Brain pericyte (primary cell): Measurements from ENCODE around the gene CDKAL1.
"Not testable (repeated sequence)": the region's sequence is repeated elsewhere in the genome, so short reads cannot be mapped to it uniquely, and the experiment has no call there.

ENCODE experiments used
- DNase-seq: peaks from one replicate; pipeline ENCODE4 v3.0.0-alpha.2; 2012; ENCODE audit warnings: low read depth, low spot score

The CDKAL1 gene

DNA sequence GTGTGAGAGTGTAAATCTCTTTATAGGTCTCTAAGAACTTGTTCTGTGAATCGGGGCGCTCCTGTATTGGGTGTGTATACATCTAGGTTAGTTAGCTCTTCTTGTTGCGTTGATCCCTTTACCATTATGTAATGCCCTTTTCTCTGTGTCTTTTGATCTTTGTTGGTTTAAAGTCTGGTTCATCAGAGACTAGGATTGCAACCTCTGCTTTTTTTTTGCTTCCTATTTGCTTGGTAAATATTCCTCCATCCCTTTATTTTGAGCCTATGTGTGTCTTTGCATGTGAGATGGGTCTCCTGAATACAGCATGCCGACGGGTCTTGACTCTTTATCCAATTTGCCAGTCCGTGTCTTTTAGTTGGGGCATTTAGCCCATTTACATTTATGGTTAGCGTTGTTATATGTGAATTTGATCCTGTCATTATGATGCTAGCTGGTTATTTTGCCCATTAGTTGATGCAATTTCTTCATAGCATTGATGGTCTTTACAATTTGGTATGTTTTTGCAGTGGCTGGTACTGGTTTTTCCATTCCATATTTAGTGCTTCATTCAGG is 60.1 kb downstream of the CDKAL1 start:
- DNase-seq = not testable (repeated sequence)

DNA sequence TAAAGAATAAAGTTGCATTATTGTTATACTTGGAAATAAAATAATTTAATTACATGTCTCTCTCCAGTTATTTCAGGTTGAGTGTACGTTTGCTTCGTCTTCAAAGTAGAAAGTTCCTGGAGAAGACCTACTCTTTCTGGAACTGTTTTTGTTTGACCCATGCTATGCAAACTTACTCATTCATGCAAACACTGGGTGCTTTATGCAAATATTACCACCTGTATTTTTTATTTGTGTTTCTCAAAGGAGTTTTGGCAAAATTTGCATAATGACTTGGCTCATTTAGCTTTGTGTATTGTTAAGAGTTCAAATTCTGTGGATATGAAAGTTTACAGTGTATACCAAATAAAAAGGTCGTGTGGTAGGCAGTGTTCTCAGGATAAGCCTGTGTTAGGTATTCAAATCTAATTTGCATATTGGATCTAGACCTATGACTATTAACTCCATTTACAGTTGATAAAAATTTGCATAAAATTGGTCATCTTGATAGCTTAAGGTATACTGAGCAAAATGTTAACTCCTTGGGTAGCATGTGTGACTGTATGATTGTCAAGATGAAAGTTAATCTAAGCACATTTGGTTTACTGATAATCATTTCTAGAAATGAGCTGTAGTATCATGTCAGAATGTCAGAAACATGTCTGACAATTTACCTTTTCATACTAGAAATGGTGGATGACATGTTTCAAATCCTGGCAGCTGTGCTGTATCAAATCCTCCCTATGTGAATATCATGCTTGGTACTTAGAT is 65.2 kb downstream of the CDKAL1 start:
- DNase-seq = no peak

DNA sequence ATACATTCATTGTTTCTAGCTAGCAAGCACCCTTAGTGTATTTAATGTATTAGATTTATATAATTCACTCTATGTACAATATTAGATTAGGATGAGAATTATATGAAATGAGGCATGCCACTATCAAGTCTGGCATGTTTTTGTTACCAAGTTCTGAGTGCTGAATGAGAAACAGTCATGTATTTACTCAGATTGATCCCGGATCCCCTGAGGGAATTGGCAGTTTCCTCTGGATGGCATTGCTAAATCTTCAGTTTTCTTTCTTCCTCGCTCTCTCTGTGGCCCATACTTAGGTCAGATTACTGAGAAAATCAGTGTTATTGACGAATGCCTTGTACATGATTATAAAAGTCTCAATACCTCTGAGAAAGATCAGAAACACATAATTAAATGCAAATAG is 66.6 kb downstream of the CDKAL1 start:
- DNase-seq = no peak

DNA sequence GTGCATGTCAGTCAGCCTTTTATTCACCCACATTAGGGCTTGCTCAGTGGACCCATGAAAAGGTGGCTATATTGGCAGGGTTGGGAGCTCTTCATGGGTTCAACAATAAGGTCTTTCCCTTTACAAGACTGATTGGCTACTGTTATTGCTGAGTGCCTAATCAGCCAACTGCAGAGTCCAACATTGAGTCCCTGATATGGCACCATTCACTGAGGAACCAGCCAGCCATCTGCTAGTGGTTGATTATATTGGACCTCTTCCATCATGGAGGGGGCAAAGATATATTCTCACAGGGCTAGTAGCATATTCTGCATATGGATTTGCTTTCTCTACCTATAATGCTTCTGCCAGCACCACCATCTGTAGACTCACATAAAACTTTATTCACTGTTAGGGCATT is 69.9 kb downstream of the CDKAL1 start:
- no peak for DNase-seq

DNA sequence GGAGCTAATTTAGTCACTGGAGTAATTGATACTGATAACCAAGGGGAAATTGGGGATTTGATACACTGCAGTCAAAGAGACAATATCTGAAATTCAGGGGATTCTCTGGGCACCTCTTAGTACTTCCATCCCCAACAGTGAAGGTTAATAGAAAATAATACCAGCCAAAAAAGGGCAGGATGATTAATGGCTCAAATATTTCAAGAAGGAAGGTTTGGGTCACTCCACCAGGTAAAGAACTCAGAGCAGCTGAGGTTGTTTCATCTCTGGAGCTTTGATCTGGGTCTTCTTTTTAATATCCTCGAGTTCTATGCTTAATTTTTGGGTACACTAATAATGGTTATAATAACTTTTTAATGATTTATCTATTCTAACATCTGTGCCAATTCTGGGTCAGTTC is 70.8 kb downstream of the CDKAL1 start:
- no peak for DNase-seq

DNA sequence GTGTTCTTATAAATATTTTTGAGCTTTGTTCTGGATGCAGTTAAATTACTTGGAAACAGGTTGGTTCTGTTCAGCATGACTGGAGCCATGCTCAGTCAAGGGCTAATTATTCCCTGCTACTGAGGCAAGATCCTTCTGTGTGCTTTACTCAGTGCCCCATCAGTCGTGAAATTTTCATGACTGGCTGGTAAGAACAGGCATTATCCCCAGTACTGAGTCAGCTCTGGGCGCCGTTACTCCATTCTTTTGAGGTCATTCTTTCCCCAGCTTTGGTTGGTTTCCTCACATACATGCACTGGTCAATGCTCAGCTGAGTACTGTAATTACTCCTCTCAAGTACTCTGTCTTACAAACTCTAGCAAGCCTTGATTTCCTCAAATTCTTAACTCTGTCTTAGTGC is 71.3 kb downstream of the CDKAL1 start:
- DNase-seq = no peak

DNA sequence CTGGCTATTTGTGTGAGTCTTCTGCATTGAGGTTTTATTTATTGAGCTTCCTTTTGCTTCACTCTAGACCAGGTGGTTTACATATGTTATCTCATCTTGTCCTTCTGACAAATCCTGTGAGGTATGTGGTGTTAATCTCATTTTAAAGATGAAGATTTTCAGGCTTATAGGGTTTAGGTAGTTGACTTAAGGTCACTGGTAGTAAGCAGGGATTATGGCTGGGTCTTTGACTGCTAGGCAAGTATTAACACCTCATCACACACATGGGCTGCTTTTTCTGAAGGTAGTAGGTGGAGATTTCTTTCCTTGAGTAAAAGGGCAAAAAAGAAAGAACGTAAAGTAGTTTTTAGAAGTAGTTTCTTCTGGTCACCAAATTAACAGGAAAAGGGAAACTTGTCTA is 72.6 kb downstream of the CDKAL1 start:
- DNase-seq = no peak

DNA sequence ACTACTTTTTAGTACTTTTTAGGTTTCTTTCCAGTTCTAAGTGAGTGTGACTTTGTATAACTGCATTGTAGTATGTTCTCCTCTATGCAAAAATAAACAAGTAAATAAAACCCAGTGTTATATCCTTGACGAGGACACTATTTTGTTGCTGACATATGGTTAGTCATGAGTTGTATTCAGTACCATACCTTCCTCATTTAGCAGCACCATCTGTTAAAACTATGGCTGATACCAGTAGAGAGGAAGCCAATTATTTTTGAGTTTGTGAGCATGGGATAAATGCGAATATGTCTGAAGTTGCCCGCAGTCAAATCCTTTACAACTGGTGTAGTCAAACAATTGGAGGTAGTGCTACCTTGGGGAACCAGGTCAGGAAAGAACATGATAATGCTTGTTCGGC is 74.1 kb downstream of the CDKAL1 start:
- DNase-seq = no peak

DNA sequence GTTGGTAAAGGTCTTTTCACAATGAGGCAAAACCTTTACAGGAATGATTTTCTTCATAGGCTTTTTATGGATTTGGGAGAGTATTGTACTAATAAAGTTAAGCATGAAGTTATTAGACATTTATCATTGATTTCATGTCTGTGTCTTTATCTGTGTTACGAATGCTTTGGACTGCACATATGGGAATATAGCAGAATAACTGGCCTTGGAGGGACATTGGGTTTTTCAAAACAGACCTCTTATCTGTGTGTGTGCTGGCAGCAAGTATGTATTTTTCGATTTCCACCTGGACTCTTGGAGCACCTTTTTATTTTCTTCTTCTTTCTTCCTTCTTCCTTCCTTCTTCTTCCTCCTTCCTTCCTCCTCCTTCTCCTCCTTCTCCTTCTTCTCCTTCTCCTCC is 74.6 kb downstream of the CDKAL1 start:
- no peak for DNase-seq

DNA sequence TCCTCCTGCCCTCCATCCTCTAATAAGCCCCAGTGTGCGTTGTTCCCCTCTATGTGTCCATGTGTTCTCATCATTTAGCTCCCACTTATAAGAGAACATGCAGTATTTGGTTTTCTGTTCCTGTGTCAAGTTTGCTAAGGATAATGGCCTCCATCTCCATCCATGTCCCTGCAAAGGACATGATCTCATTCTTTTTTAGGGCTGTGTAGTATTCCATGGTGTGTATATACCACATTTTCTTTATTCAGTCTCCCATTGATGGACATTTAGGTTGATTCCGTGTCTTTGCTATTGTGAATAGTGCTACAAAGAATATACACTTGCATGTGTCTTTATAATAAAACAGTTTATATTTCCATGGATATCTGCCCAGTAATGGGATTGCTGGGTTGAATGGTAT is 75.7 kb downstream of the CDKAL1 start:
- DNase-seq = not testable (repeated sequence)

DNA sequence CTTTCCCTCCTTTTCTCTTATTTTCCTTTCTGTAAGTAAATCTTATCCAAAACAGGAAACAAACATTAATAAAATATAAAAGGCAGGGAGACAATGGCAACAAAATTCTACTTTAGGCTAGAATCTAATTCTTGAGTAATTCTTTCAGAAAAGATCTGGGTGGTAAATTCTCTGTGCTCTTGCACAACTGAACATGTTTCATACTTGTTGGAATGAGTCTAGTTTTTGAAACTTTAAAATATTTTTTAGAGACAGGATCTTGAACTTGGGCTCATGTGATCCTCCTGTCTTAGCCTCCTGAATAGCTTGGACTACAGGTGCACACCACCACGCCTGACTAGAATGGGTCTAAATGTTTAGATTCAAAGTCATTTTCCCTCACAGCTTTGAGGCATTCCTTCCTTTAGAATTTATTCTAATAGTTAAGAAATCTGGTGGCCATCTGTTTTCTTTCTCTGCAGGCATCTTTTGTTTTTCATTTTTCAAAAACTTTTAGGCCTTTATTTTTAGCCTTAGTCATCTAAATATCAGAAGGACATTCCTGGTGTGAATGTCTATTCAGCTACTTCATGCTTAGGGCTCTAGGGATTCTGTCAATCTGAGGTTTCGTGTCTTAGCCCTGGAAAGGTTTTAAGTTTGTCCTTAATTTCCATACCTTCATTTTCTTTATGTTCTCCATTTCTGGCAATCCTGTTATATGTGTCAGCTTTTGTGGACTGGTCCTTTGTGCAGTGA is 76.5 kb downstream of the CDKAL1 start:
- DNase-seq = no peak

DNA sequence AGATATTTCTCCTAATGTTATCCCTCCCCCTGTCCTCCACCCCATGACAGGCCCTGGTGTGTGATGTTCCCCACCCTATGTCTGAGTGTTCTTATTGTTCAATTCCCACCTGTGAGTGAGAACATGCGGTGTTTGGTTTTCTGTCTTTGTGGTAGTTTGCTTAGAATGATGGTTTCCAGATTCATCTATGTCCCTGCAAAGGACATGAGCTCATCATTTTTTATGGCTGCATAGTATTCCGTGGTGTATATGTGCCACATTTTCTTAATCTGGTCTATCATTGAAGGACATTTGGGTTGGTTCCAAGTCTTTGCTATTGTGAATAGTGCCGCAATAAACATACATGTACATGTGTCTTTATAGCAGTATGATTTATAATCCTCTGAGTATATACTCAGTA is 83.3 kb downstream of the CDKAL1 start:
- not testable (repeated sequence) for DNase-seq

DNA sequence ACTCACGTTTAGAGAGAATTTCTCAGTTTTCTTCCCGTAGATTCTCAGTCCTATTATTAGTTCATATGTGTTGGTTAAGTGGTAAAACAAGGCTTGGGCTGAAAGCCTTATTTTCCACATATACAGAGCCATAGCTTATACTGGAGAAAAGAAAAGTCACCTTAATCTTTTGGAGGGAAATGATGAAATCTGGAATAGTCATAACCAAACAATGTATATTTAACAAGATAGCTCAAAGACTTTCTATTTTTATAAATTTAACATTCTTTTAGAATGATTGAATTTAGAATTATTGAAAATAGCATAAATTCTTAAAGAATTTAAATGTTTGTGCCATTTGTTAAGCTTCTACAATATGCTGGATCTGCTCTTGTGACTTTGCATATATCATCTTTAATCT is 85.8 kb downstream of the CDKAL1 start:
- DNase-seq = no peak

DNA sequence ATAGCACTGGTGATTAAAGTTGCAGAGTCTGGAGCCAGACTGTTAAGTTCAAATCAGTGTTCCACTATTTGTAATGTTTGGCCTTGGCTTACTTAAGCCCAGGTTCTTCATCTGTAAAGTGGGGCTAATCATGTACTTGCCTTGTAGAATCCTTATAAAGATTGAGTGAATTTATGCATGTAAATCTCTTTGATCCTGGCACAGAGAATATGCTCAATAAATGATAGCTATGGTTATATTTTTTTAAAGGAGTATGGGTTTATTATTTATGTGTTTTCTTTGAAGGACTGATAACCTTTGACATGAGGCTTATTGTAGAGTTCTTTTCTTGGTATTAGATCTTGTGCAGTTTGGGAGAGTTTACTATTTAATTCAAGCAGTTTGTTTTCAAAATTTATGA is 89.5 kb downstream of the CDKAL1 start:
- no peak for DNase-seq

DNA sequence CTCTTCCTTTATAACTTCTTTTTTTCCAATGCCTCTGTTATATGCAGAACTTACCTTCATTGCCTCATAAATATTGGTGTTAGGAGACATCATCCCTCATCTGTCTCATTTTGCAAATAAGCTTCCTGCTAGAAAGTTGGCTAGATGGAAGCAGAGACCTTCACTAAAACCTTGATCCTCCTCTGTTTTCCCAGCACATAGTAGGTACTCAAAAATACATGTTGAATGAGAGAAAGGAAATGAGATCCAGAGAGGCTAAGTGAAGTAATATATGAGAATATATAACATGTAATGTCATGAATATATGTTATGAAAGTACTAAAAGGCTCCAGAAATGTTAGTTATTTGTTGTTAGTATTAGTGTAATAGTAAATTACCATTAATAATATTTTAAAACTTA is 91.9 kb downstream of the CDKAL1 start:
- DNase-seq = no peak

DNA sequence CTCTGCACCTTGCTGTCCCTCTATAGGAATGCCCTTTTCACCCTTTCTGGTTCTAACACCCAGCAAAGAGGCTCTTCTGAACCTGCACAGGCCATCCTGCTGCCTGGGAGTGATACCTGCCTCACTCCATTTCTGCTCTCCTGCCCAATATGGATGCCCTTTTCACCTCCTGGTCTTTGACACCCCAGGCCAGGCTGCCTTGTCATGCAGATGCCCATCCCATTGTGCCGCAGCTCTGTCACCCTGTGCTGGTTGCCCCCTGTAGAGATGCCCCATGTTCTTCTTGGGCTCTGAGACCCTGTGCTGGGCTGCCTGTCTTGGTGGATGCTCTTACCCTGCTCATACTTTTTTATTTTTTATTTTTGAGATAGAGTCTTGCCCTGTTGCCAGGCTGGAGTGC is 95.3 kb downstream of the CDKAL1 start:
- no peak for DNase-seq

DNA sequence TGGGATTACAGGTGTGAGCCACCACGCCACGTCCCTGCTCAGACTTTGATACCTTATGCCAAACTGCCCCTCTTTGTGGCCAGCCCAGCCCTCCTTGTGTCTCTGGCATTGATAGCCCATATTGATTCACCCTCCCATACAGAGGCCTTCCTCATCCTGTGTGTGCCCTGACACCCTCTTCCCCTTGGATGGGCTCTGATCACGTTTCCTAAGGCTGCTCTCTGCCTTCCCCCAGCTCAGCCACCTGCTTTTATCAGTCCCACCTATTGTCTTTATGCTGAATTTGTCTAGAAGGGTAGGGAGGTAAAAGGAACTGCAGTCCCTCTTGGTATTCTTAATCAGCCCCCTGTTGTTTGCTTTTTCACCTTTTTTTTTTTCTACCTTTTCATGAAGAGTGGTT is 95.9 kb downstream of the CDKAL1 start:
- no peak for DNase-seq

DNA sequence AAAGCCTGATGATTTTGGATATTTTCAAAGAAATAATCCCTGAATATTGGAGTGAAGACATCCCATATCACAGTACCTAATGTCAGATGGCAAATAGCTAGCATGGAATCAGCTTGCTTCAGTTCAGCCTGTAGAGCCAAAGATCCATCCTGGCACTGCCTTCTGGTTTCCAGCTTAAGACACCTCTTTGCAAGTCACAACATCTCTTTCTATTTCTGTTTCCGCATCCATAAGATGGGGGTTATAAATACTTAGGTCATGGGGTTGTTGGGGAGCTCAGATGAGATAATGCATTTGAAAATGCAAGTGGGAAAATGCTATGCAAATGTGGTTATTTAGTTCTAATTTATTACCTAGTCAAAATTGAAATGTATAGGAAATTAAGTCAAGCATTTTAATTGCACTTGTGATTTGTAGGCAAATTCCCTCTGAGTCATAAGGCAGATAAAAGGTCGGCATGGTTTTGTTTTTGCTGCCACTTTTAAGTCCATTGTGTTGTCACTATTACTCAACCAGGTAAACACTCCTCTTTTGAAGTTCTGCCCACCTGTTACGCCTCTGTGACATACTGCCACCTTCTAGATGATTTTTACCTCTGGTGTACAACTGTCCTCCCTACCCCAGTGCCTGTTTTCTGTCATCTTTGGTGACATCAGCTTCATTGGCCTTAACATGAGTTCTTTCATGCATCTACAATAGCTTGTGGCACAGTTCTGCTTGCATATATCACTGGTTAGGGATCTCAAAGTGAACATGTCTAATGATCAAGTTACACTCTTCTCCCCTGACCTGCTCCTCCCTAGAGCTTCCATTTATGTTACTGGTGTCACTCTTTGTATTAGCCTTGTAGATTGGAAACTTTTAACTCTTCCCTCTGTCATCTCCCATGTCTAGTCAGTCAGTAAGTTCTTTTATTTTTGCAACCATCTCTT is 96.6 kb downstream of the CDKAL1 start:
- no peak for DNase-seq

DNA sequence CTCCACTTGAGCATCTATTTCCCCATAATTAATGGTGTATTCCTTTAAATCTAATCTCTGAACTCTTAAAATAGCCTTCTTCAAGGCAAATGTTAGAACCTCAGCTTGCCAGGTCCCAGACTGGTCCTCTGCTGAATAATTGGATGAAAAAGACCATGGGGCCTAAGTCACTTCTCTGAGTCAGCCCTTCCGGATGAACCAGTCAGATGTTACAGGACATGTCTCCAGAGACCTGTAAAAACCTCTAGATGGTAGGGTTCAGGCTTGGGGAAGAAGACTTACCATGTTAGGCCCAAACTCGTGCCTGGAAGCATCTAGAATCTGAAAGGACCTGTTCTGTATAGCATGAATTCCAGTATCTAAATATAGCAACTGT is 97.3 kb downstream of the CDKAL1 start:
- no peak for DNase-seq

DNA sequence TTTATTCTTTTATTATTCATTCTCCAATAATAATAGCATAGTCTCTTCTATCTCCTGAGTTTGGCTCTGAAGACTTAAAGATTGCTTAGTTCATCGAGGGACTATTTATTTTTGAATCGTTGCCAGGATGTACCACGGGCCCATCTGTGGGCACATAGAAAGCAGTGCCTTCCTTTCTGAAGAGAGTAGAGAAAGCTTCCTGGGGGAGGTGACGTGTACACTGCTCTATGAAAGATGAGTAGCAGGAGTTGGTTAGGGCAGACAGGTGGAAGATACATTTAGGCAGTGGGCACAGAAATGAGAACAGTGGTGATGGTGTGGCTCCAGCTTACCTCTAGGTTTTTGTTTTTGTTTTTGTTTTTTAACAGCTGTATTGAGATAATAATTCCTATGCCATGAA is 98.4 kb downstream of the CDKAL1 start:
- no peak for DNase-seq

DNA sequence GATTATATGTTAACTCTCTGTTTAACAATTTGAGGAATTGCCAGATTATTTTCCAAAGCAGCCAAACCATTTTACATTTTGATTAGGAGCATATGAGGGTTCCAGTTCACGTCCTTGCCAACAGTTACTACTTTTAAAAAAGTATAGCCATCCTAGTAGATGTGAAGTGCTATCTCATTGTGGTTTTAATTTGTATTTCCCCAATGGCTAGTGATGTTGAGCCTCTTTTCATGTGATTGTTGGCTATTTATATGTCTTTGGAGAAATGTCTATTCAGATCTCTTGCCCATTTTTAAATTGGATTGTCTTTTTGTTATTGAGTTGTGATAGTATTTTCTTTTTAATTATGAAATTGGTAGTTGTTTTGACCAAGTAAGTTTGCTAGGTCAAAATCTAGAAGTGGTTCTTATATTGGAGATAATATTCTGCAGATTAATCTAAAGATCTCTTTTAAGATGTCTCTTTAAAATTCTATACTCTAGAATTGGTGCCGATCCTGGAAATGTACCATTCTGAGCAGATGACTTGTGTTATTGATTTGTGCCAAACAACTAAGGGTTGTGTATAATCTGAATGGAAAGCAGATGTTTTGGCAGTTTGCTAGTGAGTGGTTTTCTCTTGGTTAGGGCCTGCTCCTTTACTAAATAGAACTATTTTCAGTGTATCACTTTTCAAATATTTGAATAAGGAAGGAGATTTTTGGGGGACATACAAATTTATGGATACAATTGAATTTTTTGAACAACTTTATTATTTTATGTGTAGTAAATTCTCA is 99.5 kb downstream of the CDKAL1 start:
- no peak for DNase-seq
